GM12873 (cell line): ENCODE data around the gene TAF4B.

Experiments used
- TF ChIP-seq, protein P1 (sequence below): IDR thresholded peaks from 2 replicates; pipeline ENCODE4 v1.5.1; 2012; ENCODE audit warnings: low read depth, mild to moderate bottlenecking, moderate library complexity, low read length, control low read depth; ENCODE audit not compliant: insufficient read depth; ENCODE audit errors: missing control alignments

TAF4B gene, protein sequence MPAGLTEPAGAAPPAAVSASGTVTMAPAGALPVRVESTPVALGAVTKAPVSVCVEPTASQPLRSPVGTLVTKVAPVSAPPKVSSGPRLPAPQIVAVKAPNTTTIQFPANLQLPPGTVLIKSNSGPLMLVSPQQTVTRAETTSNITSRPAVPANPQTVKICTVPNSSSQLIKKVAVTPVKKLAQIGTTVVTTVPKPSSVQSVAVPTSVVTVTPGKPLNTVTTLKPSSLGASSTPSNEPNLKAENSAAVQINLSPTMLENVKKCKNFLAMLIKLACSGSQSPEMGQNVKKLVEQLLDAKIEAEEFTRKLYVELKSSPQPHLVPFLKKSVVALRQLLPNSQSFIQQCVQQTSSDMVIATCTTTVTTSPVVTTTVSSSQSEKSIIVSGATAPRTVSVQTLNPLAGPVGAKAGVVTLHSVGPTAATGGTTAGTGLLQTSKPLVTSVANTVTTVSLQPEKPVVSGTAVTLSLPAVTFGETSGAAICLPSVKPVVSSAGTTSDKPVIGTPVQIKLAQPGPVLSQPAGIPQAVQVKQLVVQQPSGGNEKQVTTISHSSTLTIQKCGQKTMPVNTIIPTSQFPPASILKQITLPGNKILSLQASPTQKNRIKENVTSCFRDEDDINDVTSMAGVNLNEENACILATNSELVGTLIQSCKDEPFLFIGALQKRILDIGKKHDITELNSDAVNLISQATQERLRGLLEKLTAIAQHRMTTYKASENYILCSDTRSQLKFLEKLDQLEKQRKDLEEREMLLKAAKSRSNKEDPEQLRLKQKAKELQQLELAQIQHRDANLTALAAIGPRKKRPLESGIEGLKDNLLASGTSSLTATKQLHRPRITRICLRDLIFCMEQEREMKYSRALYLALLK

DNA sequence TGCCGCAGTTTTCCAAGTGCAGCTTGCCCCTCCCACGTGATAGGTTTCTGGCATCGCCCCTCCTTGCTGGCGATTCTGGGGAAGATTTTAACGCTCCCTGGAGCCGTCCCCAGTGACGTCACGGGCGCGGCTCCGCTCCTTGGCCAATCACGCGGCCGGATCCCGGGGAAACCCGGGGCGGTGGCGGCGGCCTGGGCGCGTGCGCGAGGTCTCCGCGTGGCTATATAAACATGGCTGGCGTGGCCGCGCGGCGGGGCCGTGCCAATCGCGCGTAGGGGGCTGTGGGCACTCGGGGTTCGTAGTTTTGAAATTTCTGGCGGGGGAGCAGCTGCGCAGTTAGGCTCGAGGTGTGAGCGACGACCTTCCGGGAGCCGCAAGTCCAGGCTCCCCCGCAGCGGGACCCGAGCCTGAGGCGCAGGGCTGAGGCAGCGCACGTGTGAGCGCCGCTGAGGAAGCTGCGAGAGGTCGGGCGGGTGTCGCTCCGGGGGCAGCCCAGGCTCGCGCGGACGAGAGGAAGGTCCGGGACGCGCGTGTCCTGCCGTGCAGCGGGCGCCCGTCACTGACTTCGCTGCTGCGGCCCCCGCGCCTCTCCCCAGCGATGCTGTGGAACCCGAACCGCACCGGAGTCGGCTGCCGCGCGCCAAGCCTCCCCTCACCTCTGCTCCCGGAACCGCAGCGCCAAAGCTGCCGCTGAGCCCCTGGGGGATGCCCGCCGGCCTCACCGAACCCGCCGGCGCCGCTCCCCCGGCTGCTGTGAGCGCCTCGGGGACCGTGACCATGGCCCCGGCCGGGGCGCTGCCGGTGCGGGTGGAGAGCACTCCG is at the start of gene TAF4B:
Gene TAF4B (plus strand): TSS at position 217 of the 822 bp plus-strand sequence. CDS start 489 bp downstream, at position 706.
- TF ChIP-seq, protein P1, sequence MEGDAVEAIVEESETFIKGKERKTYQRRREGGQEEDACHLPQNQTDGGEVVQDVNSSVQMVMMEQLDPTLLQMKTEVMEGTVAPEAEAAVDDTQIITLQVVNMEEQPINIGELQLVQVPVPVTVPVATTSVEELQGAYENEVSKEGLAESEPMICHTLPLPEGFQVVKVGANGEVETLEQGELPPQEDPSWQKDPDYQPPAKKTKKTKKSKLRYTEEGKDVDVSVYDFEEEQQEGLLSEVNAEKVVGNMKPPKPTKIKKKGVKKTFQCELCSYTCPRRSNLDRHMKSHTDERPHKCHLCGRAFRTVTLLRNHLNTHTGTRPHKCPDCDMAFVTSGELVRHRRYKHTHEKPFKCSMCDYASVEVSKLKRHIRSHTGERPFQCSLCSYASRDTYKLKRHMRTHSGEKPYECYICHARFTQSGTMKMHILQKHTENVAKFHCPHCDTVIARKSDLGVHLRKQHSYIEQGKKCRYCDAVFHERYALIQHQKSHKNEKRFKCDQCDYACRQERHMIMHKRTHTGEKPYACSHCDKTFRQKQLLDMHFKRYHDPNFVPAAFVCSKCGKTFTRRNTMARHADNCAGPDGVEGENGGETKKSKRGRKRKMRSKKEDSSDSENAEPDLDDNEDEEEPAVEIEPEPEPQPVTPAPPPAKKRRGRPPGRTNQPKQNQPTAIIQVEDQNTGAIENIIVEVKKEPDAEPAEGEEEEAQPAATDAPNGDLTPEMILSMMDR: no peak

DNA sequence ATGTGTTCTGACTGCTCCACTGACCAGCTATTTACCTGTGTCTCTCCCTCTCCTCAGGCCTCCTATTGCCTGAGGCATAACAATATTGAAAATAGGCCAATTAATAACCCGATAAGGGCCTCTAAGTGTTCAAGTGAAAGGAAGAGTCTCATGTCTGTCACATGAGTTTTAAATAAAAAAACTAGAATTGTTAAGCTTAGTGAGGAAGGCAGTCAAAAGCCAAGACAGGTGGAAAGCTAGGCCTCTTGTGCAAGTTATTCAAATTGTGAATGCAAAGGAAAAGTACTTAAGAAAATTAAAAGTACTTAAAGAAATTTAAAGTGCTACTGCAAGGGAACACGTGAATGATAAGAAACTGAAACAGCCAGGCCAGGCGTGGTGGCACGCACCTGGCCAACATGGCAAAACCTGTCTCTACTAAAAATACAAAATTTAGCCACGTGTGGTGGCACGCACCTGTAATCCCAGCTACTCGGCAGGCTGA is 44.9 kb upstream of the TAF4B start:
- TF ChIP-seq, protein P1: no peak

DNA sequence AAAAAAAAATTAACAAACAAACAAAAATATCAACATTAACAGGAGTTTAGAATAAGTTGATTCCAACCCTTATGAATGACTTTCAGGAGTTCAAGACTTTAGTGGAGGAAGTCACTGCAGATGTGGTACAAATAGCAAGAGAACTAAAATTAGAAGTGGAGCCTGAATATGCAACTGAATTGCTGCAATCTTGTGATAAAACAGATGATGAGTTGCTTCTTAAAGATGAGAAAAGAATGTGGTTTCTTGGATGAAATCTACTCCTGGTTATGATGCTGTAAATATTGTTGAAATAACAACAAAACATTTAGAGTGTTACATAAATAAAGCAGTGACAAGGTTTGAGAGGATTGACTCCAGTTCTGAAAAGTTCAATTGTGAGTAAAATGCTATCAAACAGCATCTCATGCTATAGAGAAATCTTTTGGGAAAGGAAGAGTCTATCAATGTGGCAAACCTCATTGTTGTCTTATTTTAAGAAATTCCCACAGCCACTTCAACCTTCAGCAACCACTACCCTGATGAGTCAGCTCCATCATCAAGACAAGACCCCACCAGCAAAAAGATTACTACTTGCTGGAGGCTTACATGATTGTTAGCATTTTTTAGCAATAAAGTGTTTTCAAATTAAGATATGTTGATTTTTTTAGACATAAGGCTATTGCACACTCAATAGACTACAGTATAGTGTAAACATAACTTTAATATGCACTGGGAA is 42.7 kb upstream of the TAF4B start:
- TF ChIP-seq, protein P1: no peak

DNA sequence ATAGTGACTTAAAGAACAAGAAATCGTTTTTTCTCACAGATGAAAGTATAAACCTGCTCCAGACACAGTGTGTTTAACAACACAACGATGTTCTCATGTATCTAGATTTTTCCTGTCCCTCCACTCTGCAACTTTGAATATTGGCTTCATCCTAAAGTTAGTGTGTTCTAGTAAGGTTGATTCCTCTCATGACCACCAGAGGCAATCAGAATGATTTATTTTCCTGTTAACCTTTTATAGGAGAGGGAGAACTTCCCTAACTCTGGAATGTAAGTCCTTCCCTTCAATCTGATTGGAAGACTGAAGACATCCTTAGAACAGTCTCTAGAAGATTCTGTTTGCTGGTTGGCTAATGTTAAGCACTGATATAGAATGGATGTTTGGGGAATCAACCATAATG is 41.0 kb upstream of the TAF4B start:
- TF ChIP-seq, protein P1: peak; percentile 43

DNA sequence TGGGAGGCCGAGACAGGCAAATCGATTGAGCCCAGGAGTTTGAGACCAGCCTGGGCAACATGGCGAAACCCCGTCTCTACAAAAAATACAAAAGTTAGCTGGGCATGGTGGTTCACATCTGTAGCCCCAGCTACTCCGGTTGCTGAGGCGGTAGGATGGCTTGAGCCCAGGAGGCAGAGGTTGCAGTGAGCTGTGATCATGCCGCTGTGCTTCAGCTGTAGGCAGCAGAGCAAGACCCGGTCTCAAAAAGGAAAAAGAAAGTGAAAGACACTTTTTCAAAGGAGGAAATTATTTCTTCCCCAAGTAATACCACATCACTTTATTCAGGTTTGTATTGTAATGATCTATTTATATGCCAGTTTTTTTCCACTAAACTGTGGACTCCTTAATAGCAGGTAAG is 35.7 kb upstream of the TAF4B start:
- TF ChIP-seq, protein P1: no peak

DNA sequence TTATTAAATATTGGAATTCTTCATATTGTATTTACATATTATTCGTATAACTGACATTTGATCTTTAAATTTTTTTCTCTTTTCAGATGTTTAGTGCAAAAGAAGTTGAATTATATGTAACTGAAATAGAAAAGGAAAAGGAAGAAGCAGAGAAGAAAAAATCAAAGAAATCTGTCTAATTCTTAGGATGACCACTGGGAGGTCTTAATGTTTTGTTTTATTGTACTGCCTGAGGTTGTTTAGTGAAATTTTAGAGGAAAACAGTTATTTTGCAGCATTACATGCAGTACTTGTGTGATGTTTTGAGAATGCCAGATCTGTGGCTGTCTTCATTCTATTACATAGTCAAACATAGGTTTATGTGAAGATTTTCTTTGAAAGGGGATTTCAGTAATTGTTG is 34.0 kb upstream of the TAF4B start:
- TF ChIP-seq, protein P1: no peak
